NCI-H146 treated with DMSO at 0.1 percent for 48 hours (cell line): ENCODE measurements around the gene SURF6.
"Not testable (repeated sequence)": the region's sequence is repeated elsewhere in the genome, so short reads cannot be mapped to it uniquely, and the experiment has no call there.

Source experiments
- DNase-seq: peaks from one replicate; lab custom pipeline; 2025; ENCODE audit not compliant: unreplicated experiment; lab: John Stamatoyannopoulos, UW

SURF6 gene

GRCh38 chr9:133348718-133349573 lies 13.0 kb upstream of the SURF6 start:
- no peak for DNase-seq

- DNase-seq = peak; percentile 87
These were observed 12.2 kb upstream of the SURF6 start, which contains the start of the genes MED22 and RPL7A for GRCh38 chr9:133347985-133348717. Gene MED22, minus strand, starts transcription at chr9:133348131. Its CDS starts 1,469 bp downstream, at chr9:133346662. Gene RPL7A, plus strand, starts transcription at chr9:133348218. Its CDS starts 26 bp downstream, at chr9:133348244.

DNA sequence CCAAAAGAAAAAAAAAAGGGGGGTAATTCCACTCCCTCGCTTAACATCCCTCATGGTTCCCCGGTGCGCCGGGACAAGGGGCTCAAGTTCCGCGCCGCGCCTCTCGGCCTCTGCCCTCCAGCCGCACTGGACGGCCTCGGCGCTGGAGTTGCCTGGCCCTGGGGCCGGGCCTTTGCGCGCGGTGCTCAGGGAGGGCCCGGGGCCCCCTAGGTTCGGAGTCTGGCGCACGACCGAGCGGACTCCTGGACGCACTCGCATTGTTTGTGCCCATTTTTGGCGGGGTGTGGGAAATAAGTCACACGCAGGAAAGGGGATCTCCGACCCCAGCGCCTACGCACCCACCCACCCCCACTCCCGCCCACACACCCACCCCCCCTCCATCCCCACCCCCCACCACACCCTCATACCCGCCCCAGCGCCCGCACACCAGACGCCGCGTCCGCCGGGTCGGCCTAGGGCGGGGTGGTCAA lies 11.6 kb upstream of the SURF6 start:
- no peak for DNase-seq

GRCh38 chr9:133346021-133346785 lies 10.2 kb upstream of the SURF6 start:
- no peak for DNase-seq

- DNase-seq = no peak
These were observed 9.6 kb upstream of the SURF6 start for GRCh38 chr9:133345596-133345995.

DNA sequence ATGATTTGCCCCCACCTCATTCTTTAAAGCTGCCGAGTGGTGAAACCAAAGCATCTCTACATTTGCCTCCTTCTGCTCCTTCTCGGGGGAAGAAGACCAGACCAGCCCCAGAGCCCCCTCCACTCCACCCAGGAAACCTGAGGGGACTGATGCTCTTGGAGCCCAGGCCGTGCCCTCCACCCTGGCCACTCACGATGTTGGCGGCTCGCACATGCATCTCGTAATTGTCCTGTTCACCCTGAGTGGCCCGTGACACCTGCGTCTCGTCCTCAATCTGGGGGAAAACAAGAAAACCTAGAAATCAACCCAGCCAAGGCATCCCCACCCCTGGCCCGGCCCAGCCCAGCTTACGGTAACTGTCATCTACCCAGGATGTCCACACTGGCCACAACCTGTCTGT lies 9.0 kb upstream of the SURF6 start:
- DNase-seq = no peak

- DNase-seq = no peak
These were observed 8.1 kb upstream of the SURF6 start for GRCh38 chr9:133344071-133344470.

GRCh38 chr9:133342570-133342969 lies 6.6 kb upstream of the SURF6 start:
- DNase-seq = no peak

DNA sequence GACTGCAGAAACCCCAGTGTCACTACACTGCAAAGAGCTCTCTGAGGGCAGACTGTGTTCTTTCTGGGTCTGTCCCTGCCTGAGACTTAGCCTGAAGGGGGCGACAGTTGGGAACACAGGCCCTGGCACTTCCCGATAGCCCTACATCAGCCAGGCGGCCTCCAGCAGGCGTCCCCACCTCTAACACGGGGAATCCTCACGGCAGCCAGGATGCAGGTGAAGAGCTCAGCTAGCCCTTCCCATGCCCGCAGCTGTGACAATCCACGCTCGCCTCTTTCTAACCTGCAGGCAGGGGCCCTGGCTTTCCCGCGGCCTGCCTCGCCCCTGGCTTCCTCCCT lies 6.0 kb upstream of the SURF6 start:
- no peak for DNase-seq

GRCh38 chr9:133341369-133342068 lies 5.5 kb upstream of the SURF6 start:
- DNase-seq = no peak

- DNase-seq = no peak
These were observed 4.9 kb upstream of the SURF6 start for GRCh38 chr9:133340916-133341315.

GRCh38 chr9:133340256-133340655 lies 4.3 kb upstream of the SURF6 start:
- DNase-seq = no peak

- no peak for DNase-seq
These were observed 3.7 kb upstream of the SURF6 start for GRCh38 chr9:133339641-133340040.

DNA sequence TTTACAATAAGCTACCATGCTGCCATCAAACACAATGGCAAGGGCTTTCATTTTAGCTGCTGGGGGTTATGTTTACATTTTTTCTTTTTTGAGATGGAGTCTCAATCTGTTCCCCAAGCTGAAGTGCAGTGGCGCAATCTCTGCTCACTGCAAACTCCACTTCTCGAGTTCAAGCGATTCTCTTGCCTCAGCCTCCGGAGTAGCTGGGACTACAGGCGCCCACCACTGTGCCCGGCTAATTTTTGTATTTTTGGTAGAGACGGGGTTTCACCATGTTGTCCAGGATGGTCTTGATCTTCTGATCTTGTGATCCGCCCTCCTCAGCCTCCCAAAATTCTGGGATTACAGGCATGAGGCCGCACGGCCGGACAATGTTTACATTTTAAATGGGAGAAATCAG lies 1.1 kb downstream of the SURF6 start:
- not testable (repeated sequence) for DNase-seq

DNA sequence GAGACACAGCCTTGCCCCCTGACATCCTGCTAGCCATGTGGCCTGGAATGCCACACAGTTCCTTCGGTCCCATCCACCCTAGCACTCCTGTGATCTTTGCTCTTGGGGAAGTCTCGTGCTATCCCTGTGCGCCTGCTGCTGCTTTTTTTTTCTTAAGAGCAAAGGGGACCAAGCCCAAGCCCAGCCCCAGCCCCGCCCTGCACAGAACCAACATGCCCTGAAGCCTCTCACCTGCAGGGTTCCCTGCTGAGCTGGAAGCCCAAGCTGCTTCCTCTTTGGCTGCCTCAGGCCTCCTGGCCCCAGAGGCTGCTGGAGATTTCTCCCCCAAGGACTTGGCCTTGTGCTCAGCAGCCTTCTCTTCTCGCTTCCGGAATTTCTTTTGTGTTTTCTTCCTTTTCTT lies 1.8 kb downstream of the SURF6 start:
- DNase-seq = no peak

DNA sequence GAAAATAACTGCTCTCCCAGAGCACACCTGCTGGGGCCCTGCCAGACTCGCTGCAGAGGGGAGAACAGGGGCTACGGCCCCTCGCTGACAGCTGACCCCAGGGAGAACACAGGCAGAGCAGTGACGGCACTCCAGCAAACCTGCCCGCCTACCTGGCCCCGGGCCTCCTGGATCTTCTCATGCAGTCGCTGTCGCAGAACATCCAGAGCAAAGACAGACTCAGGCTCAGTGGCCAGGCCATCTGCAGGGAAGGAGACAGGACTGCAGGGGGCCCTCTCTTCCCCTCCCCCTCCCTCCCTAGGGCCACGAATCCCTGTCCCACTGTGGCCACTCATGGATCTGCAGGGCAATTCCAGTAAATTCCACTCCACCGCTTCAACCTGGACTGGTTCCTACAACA lies 2.4 kb downstream of the SURF6 start:
- DNase-seq = no peak

- no peak for DNase-seq
These were observed 3.0 kb downstream of the SURF6 start for GRCh38 chr9:133333011-133333410.

DNA sequence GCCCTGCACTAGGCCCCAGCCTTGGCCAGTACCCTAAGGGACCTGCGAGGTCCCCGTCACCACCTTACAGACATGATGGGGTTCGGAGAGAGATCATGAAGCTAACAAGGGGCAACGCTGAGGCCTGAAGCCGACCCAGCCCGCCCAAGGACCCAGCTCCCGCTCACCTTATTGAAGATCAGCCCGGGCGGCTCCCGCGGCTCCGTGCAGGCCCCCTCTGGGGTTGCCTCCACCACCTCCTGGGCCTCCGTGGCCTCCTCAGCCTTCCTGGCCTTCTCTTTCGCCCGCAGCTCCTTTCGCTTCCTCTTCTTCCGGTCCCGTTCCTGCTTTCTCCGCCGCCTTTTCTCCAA lies 3.6 kb downstream of the SURF6 start:
- no peak for DNase-seq

- DNase-seq = no peak
These were observed 4.2 kb downstream of the SURF6 start for GRCh38 chr9:133331641-133332380.

- DNase-seq = no peak
These were observed 4.8 kb downstream of the SURF6 start for GRCh38 chr9:133331221-133331620.
